ENCODE results near the gene MAP4.

Gene MAP4

GRCh38 chr3:47848599-47849117 is 167.6 kb downstream of the MAP4 start:
- no peak for TF ChIP-seq WT1 (tag by site-specific recombination; IDR thresholded peaks at IDR 0.05)
- TF ChIP-seq ZNF623 (tag by site-specific recombination; IDR thresholded peaks at IDR 0.05) = 0 out of 2 replicates have a peak, but pooled peaks have one; percentile 21
- CTCF ChIA-PET = interaction anchor here (1.2 to 1.4 kb wide), 2 partner anchors 11 to 309 kb away, joined by 3 read pairs; no protein-coding TSS in a partner anchor
- Histone ChIP-seq H3K9me3 (ENCODE audit: control insufficient read depth, insufficient read depth, low read depth, low read length) (no peaks in the 10 kb centered on the region), H3K27ac (ENCODE audit: extremely low read depth, low read depth, low read length) (no peak overlapping the region), H3K36me3 (ENCODE audit: control insufficient read depth in 2 of 2, insufficient read depth in 1 of 2, low read length in 2 of 2) (peaks cover 0 to 92% of the 10 kb centered on the region in 2 experiments; a peak in 2 of 3 replicates), H3K4me1 (ENCODE audit: control insufficient read depth, insufficient read depth, low read length) (no peaks in the 10 kb centered on the region), H3K4me3 (ENCODE audit: low read depth, low read length) (no peak overlapping the region)
- POLR2A ChIA-PET = interaction anchor here (0.6 kb wide), 1 partner anchor 10 kb away, joined by 5 read pairs; no protein-coding TSS in a partner anchor

- Histone ChIP-seq H3K4me1 (ENCODE audit: control insufficient read depth, insufficient read depth, low read length) (no peaks in the 10 kb centered on the region), H3K27ac (ENCODE audit: extremely low read depth, low read depth, low read length) (no peak overlapping the region), H3K9me3 (ENCODE audit: control insufficient read depth, insufficient read depth, low read depth, low read length) (no peaks in the 10 kb centered on the region), H3K36me3 (ENCODE audit: control insufficient read depth in 2 of 2, insufficient read depth in 1 of 2, low read length in 2 of 2) (peaks cover 0 to 96% of the 10 kb centered on the region in 2 experiments; a peak in 2 of 3 replicates), H3K4me3 (ENCODE audit: low read depth, low read length) (no peak overlapping the region)
- POLR2A ChIA-PET = no interaction called here
- CTCF ChIA-PET = no interaction called here
- TF ChIP-seq ZNF148 (tag by site-specific recombination; IDR thresholded peaks at IDR 0.05; ENCODE audit: borderline replicate concordance) (no peak), ZNF302 (tag by site-specific recombination; IDR thresholded peaks at IDR 0.05; ENCODE audit: low read depth) (no peak), REST (tag by site-specific recombination; IDR thresholded peaks at IDR 0.05) (no peak), ZNF510 (tag by site-specific recombination; IDR thresholded peaks at IDR 0.05; ENCODE audit: insufficient replicate concordance) (no peak), ZNF837 (tag by site-specific recombination; IDR thresholded peaks at IDR 0.05) (no peak), PATZ1 (tag by site-specific recombination; IDR thresholded peaks at IDR 0.05) (no peak), ZNF544 (tag by site-specific recombination; IDR thresholded peaks at IDR 0.05) (no peak)
Measured at GRCh38 chr3:47847801-47848518, 168.3 kb downstream of the MAP4 start.

GRCh38 chr3:47847260-47847659 is 169.0 kb downstream of the MAP4 start:
- 0 out of 2 replicates have a peak, but pooled peaks have one; percentile 2 for TF ChIP-seq PATZ1 (tag by site-specific recombination; IDR thresholded peaks at IDR 0.05)
- TF ChIP-seq ZNF76 (tag by site-specific recombination; IDR thresholded peaks at IDR 0.05; ENCODE audit: borderline replicate concordance, low read depth) = no peak
- TF ChIP-seq ZNF707 (tag by site-specific recombination; IDR thresholded peaks at IDR 0.05) = no peak
- peaks cover 0 to 96% of the 10 kb centered on the region in 2 experiments; a peak in 2 of 3 replicates for H3K36me3 ChIP-seq (ENCODE audit: control insufficient read depth in 2 of 2, insufficient read depth in 1 of 2, low read length in 2 of 2)
- CTCF ChIA-PET = no interaction called here
- POLR2A ChIA-PET = no interaction called here
- H3K9me3 ChIP-seq (ENCODE audit: control insufficient read depth, insufficient read depth, low read depth, low read length) = no peaks in the 10 kb centered on the region
- no peak overlapping the region for H3K27ac ChIP-seq (ENCODE audit: extremely low read depth, low read depth, low read length)
- no peaks in the 10 kb centered on the region for H3K4me1 ChIP-seq (ENCODE audit: control insufficient read depth, insufficient read depth, low read length)
- H3K4me3 ChIP-seq (ENCODE audit: low read depth, low read length) = no peak overlapping the region

Measured in HEK293 (cell line).